Type B pancreatic cell (in vitro differentiated cells): Measurements from ENCODE around the gene HSD17B12. TPM values are rescaled to one million over a fixed set of nuclear protein-coding genes. Genes with fewer than 3 reads are reported as not detected.

Experiments used
- DNase-seq: peaks from one replicate; pipeline ENCODE4 v3.0.0; 2021; ENCODE audit warnings: mixed read lengths; ENCODE audit not compliant: unreplicated experiment; ENCODE audit errors: extremely low spot score
- H3K27ac Mint-ChIP-seq: 2 replicates; pipeline ENCODE4 v1.8.0; 2021; ENCODE audit warnings: mild to moderate bottlenecking, mixed read lengths
- H3K27me3 Mint-ChIP-seq: 2 replicates; pipeline ENCODE4 v1.8.0; 2021; ENCODE audit warnings: mixed read lengths
- H3K36me3 Mint-ChIP-seq: 2 replicates; pipeline ENCODE4 v1.8.0; 2021; ENCODE audit warnings: mixed read lengths
- H3K4me1 Mint-ChIP-seq: one replicate; pipeline ENCODE4 v1.8.0; 2021; ENCODE audit warnings: mixed read lengths; ENCODE audit not compliant: unreplicated experiment
- H3K4me3 Mint-ChIP-seq: 2 replicates; pipeline ENCODE4 v1.8.0; 2021; ENCODE audit warnings: mild to moderate bottlenecking, mixed read lengths
- H3K9me3 Mint-ChIP-seq: 2 replicates; pipeline ENCODE4 v1.8.0; 2021; ENCODE audit warnings: mixed read lengths
- total RNA-seq: library from RNA; stranded (reverse); gene quantifications from 2 replicates; pipeline ENCODE4 v1.2.1, GENCODE V29; 2021; ENCODE audit warnings: low replicate concordance
- TF ChIP-seq, protein P1 (sequence below): fragments of 200-600 bp; sonication (generic); conservative IDR thresholded peaks from 2 replicates; pipeline ENCODE4 v1.5.0; 2021; ENCODE audit warnings: antibody characterized with exemption, mild to moderate bottlenecking

HSD17B12 gene
- total RNA-seq, 1 donor from 2014 or later: 99.0 TPM

GRCh38 chr11:43874078-43874477 lies 193.5 kb downstream of the HSD17B12 start:
- no peaks in the 10 kb centered on the region for H3K4me1 Mint-ChIP-seq
- H3K27me3 Mint-ChIP-seq: peaks cover 80% of the 10 kb centered on the region
- H3K9me3 Mint-ChIP-seq: no peaks in the 10 kb centered on the region
- TF ChIP-seq, protein P1, sequence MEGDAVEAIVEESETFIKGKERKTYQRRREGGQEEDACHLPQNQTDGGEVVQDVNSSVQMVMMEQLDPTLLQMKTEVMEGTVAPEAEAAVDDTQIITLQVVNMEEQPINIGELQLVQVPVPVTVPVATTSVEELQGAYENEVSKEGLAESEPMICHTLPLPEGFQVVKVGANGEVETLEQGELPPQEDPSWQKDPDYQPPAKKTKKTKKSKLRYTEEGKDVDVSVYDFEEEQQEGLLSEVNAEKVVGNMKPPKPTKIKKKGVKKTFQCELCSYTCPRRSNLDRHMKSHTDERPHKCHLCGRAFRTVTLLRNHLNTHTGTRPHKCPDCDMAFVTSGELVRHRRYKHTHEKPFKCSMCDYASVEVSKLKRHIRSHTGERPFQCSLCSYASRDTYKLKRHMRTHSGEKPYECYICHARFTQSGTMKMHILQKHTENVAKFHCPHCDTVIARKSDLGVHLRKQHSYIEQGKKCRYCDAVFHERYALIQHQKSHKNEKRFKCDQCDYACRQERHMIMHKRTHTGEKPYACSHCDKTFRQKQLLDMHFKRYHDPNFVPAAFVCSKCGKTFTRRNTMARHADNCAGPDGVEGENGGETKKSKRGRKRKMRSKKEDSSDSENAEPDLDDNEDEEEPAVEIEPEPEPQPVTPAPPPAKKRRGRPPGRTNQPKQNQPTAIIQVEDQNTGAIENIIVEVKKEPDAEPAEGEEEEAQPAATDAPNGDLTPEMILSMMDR: no peak
- no peaks in the 10 kb centered on the region for H3K36me3 Mint-ChIP-seq
- H3K4me3 Mint-ChIP-seq: no peak overlapping the region
- DNase-seq: no peak
- H3K27ac Mint-ChIP-seq: no peak overlapping the region

DNA sequence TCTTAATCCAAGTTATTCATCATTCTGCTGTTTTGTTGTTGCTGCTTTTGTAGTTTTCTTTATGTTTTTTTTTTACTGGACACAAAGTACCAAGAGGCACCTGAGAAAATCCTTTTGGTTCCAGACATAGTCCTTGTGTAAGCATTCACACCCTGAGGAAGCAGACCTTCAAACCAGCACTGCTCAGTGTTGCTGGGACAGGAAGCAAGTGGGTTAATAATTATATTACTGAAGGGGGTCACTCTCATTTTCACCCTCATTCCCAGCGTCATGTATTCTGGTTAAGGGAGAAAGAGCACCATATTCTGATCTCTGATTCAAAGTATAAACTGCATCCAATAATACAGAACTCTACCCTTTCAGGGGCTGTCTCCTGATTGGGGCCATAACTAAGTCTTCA lies 194.2 kb downstream of the HSD17B12 start:
- no peaks in the 10 kb centered on the region for H3K36me3 Mint-ChIP-seq
- TF ChIP-seq, protein P1: no peak
- no peak overlapping the region for H3K27ac Mint-ChIP-seq
- H3K4me1 Mint-ChIP-seq: no peaks in the 10 kb centered on the region
- no peak for DNase-seq
- H3K27me3 Mint-ChIP-seq: peaks cover 78% of the 10 kb centered on the region
- no peak overlapping the region for H3K4me3 Mint-ChIP-seq
- no peaks in the 10 kb centered on the region for H3K9me3 Mint-ChIP-seq

- peak overlapping the region; percentile 93 for H3K4me3 Mint-ChIP-seq
- H3K27me3 Mint-ChIP-seq: peaks cover 40% of the 10 kb centered on the region
- DNase-seq: no peak
- peaks cover 16% of the 10 kb centered on the region for H3K4me1 Mint-ChIP-seq
- H3K36me3 Mint-ChIP-seq: peaks cover 4% of the 10 kb centered on the region
- H3K9me3 Mint-ChIP-seq: peaks cover 5% of the 10 kb centered on the region
- TF ChIP-seq, protein P1: no peak
- H3K27ac Mint-ChIP-seq: peak overlapping the region; percentile 82
Observed at GRCh38 chr11:43879789-43880639, 199.5 kb downstream of the HSD17B12 start.

DNA sequence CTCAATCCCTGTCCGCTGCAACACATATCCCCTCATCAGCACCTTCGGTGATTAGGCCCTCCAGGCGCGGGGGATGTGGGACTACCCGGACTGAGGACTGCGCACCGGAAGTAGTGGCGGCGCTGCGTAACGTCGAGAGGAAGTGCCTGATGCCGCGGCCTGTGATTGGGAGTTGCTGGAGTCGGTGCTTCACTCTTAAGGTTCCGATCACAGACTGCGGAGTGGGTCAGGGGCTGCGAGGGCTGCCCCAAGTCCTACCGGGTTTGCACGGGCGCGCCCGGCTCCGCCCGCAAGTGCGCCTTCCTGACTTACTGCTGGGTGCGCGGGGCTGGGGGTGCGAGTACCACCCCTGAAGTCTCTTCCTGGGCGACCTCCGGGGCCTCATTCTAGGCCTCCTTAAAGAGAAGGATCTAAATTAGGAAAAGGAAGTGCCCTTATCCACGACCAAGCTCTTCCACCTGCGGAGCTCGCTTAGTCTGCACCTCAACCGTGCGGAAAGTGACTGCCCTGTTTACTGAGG lies 200.2 kb downstream of the HSD17B12 start, which contains the start of gene ALKBH3:
Gene ALKBH3, plus strand, starts transcription at position 192 of the 520 bp plus-strand sequence. CDS start 1,822 bp downstream, outside the sequence.
- Mint-ChIP-seq H3K4me1 (peaks cover 16% of the 10 kb centered on the region), H3K36me3 (peaks cover 4% of the 10 kb centered on the region), H3K27ac (peak within 1 kb of the TSS; percentile 82), H3K27me3 (peaks cover 33% of the 10 kb centered on the region), H3K4me3 (peak within 1 kb of the TSS; percentile 93), H3K9me3 (peaks cover 5% of the 10 kb centered on the region)
- TF ChIP-seq, protein P1: peak; percentile 24
- peak; percentile 94 for DNase-seq

DNA sequence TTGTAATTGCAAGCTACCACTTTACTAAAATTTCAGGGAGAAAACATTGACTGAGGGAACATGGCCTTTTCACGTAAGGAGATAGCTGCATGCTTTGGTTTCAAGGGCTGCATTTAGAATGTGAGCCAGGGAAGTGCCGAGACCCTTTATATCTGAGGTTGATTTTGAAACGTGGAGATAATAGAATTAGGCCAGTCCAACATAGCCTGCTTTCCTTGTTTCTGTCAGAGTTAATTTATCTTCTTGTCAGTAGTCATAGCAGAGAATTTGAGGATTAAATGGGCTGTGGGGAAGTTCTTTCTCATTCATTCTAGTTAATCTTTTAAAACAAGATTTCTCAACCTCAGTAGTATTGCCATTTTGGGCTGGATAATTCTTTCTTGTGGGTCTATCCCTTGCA lies 212.3 kb downstream of the HSD17B12 start:
- Mint-ChIP-seq H3K27ac (no peak overlapping the region), H3K9me3 (no peaks in the 10 kb centered on the region), H3K27me3 (no peaks in the 10 kb centered on the region), H3K4me3 (no peak overlapping the region), H3K4me1 (no peaks in the 10 kb centered on the region), H3K36me3 (peaks cover 23% of the 10 kb centered on the region)
- TF ChIP-seq, protein P1: no peak
- no peak for DNase-seq
